Fibroblast of pulmonary artery (primary cell): ENCODE results near the gene LIMCH1.
"Not testable (repeated sequence)": the region's sequence is repeated elsewhere in the genome, so short reads cannot be mapped to it uniquely, and the experiment has no call there.

Source experiments
- DNase-seq: peaks from one replicate; pipeline ENCODE4 v3.0.0-alpha.2; 2010; ENCODE audit warnings: low read depth
- H3K4me3 ChIP-seq: replicated peaks from 2 replicates; pipeline ENCODE4 v1.5.1; 2011; ENCODE audit warnings: low read depth, mild to moderate bottlenecking, control low read depth, low read length, moderate library complexity
- CTCF ChIP-seq: IDR thresholded peaks from 2 replicates; pipeline ENCODE4 v1.5.1; 2011; ENCODE audit warnings: mild to moderate bottlenecking, control low read depth, low read length, inconsistent platforms; ENCODE audit errors: missing control alignments

The LIMCH1 gene

GRCh38 chr4:41734371-41734770 is 196.4 kb downstream of the LIMCH1 start:
- DNase-seq = no peak
- no peak for TF ChIP-seq CTCF
- no peak overlapping the region for H3K4me3 ChIP-seq

- DNase-seq, H3K4me3 ChIP-seq: not testable (repeated sequence)
These were observed 199.5 kb downstream of the LIMCH1 start for GRCh38 chr4:41737491-41737890.

GRCh38 chr4:41741354-41741753 is 203.4 kb downstream of the LIMCH1 start:
- no peak for TF ChIP-seq CTCF
- no peak overlapping the region for H3K4me3 ChIP-seq
- no peak for DNase-seq

GRCh38 chr4:41744572-41745291 is 206.8 kb downstream of the LIMCH1 start:
- no peak for TF ChIP-seq CTCF
- DNase-seq = no peak
- no peak overlapping the region for H3K4me3 ChIP-seq

- no peak for DNase-seq
- no peak overlapping the region for H3K4me3 ChIP-seq
- TF ChIP-seq CTCF = no peak
These were observed 207.5 kb downstream of the LIMCH1 start for GRCh38 chr4:41745292-41746024.

GRCh38 chr4:41746025-41746439 is 208.1 kb downstream of the LIMCH1 start:
- no peak overlapping the region for H3K4me3 ChIP-seq
- no peak for TF ChIP-seq CTCF
- DNase-seq = no peak

- no peak for DNase-seq
- H3K4me3 ChIP-seq = no peak overlapping the region
- TF ChIP-seq CTCF = no peak
These were observed 208.7 kb downstream of the LIMCH1 start for GRCh38 chr4:41746440-41747229.
